DMS114 treated with DMSO at 0.1 percent for 48 hours (cell line): Measurements from ENCODE around the gene CRYBG1.
"Not testable (repeated sequence)": the region's sequence is repeated elsewhere in the genome, so short reads cannot be mapped to it uniquely, and the experiment has no call there.

Experiments
- DNase-seq: peaks from one replicate; lab custom pipeline; 2025; ENCODE audit not compliant: unreplicated experiment; lab: John Stamatoyannopoulos, UW

CRYBG1 gene

DNA sequence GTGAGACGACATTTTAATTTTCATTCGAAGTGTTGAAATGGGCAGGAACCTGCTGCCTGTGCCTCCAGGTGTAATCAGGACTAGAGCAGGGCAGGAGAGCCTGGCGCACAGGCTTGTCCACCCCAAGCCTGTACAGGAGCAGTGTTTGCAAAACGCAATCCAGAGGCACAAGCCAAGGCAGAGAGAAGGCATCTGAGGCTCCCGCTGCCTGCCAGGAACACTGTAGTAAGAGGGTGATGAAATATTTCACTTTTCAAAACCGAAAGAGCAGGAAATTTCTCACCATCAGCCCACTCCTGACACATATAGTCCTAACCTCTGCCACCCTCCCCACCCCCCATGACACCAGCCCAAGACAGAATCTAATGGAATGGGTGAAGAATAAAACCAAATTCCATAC lies 136.3 kb downstream of the CRYBG1 start:
- DNase-seq, result no peak

DNA sequence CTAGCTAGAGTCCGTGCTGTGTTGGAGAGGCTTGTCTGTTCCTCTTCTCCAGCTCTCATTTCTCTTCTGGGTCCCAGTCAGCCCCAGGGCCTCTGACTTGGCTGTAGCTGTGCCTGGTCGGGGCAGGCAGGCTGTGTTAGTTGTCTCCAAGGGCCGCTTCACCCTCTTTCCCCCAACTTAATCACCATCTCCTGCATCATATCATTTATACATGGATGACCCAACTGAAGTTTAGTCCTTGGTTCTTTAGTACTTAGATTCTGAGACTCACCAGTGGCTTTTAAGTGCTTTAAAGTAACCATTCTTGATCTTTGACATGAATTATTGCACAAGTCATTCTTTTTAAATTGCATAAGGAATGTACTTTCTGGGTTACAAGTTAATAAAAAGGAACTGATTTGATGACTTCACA lies 141.4 kb downstream of the CRYBG1 start:
- DNase-seq, result no peak

DNA sequence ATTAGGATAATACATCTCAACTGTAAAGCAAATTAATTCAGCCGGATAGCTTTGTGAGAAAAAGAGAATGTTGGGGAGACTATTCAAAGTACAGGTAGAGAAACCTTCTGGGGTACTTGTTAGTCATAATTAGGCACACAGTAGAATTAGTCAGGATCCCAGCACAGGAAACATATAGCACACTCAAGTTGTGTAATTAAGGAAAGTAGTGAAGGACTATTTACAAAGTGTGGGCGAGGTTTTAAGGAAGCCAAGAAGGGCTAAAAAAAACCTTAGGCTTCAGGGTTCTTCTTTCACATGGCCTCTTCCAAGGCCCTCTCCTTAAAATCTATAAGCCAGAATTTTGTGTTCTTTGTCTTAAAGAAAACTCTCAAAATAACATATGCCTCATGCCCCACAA lies 142.0 kb downstream of the CRYBG1 start:
- DNase-seq, result no peak

GRCh38 chr6:106508277-106508676 lies 147.8 kb downstream of the CRYBG1 start:
- no peak for DNase-seq

- DNase-seq, result no peak
Measured at GRCh38 chr6:106508834-106509233, 148.3 kb downstream of the CRYBG1 start.

- no peak for DNase-seq
Measured at GRCh38 chr6:106509420-106510089, 149.0 kb downstream of the CRYBG1 start.

DNA sequence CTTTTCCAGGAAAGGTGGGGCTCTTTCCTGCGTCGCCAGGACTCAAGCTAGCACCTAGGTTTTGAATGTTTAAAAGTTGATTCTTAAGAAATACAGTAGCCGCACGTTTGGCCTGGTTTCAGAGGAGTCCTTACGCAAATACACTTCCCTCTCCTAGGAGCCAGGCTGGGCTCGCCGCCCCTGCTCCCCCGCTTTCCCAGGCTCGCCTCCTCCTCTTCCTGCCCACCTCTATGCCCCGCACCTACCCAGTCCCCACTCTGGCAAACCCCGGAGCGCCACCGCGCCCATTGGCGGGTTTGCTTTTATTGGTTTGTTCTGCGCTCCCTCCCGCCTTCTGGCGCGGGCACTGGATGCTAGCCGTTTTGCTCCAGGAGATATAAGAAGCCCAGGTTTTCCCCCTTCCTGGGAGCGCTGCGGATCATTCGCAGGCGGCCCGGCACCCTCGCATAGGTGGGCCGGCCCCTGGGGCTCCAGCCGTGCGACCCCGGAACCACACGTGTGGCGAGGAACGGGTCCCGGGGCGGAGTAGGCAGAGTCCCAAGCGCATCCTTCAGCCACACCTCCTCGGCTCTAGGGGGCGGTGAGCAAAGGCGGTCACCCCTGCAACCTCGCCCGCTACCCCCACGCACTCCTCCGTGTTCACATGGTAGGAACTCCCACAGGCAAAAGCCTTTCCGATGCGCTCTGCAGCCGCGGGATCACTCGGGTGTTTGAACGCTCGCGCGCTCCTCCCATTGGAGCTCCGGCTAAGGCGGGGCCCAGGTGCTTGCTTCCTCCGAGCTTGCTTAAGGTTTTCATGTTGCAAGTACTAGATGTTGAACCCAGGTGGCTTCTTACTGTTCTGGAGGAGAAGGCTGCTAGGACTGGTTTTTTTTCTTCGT lies 149.8 kb downstream of the CRYBG1 start:
- peak; percentile 23 for DNase-seq

- no peak for DNase-seq
Measured at GRCh38 chr6:106511288-106512047, 151.0 kb downstream of the CRYBG1 start.

DNA sequence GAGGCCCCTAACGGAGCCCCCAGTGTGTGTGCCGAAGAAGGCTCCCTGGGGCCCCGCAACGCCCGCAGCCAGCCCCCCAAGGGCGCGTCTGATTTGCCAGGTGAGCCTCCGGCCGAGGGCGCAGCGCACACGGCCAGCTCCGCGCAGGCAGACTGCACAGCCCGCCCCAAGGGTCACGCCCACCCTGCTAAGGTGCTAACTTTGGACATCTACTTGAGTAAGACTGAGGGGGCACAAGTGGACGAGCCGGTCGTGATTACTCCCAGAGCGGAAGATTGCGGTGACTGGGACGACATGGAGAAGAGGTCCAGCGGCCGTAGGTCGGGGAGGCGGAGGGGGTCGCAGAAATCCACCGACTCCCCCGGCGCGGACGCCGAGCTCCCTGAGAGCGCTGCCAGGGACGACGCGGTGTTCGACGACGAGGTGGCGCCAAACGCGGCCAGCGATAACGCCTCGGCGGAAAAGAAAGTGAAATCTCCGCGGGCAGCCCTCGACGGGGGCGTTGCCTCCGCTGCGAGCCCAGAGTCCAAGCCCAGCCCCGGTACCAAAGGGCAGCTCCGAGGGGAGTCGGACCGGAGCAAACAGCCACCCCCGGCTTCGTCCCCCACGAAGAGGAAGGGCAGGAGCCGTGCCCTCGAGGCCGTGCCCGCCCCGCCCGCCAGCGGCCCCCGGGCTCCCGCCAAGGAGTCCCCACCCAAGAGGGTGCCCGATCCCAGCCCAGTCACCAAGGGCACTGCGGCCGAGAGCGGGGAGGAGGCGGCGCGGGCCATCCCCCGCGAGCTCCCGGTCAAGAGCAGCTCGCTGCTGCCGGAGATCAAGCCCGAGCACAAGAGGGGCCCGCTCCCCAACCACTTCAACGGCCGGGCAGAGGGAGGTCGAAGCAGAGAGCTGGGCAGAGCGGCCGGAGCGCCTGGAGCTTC lies 151.8 kb downstream of the CRYBG1 start:
- DNase-seq, result no peak

DNA sequence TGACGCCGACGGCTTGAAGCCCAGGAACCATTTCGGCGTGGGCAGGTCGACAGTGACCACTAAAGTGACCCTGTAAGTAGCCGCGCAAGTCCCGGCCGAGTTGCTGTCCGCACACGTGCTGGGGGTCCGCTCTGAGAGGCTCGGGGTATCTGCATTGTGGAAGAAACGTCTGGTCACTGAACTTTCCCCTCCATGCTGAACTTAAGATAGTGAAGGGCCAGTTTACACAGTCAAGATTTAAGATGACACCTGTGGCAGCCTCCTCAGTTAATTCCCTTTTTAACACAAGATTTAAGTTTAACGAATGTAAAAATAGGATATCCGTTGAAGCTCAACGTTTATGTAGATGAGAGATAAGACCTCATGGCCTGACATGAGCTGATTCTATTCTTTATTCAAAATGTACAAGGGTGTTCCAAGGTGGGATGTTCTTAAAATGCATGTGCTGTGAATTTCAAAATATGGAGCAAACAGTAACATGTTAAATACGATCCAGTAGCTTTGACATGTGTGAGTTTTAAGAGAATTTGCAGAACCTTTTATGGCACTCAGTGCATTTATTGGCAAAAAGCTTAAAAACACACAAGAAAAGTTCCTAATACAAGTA lies 152.6 kb downstream of the CRYBG1 start:
- no peak for DNase-seq

GRCh38 chr6:106513808-106514582 lies 153.5 kb downstream of the CRYBG1 start:
- DNase-seq, result no peak

DNA sequence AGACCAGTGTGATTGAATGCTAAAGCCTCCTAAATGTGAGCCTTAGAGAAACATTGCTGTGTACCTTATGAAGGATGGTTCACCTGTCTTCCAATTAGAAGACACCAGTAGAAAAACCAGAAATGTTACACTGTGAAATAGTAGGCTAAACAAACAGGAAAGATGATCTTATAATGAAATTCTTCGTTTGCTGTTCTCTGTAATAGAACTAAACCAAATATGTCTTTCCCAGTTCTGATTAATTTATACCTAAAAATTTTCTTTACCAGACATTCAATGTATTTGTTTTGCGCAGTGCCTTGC lies 154.0 kb downstream of the CRYBG1 start:
- no peak for DNase-seq

GRCh38 chr6:106515582-106515981 lies 155.1 kb downstream of the CRYBG1 start:
- DNase-seq, result not testable (repeated sequence)

DNA sequence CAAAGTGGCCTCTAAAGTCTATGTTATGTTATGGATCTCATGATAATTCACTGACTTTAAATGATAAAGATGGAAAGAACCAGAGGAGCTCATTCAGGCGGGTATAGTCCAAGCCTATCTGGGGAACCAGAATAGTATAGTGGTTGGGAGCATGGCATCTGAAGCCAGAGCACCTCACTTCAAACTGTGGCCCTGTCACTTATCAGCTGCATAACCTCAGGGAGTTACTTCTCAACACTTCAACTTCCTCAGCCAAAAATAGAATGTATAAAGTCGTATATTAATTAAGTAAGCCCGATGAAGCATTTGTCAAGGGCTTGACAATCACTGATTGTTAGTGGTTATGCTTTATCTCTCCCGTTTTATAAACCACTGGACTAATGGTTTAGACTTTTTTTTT lies 156.1 kb downstream of the CRYBG1 start:
- DNase-seq, result no peak

DNA sequence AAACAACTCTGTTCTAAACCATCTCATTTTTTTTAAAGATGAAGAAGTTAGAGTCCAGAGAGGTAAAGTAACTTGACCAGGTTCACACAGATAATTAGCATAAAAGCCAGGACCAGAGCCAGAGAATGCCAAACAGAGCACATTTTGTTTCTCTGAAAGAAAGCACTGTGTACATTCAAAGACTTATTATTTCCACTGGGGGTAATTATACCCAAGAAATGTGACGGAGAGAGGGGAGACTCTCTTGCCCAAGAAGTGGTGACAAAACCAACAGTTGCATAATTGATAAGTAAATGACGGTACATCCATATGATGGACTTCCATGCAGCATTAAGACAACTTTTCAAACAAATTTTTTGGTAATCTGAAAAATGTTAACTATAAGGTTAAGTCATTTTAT lies 157.2 kb downstream of the CRYBG1 start:
- DNase-seq, result no peak

GRCh38 chr6:106518748-106519147 lies 158.2 kb downstream of the CRYBG1 start:
- DNase-seq, result no peak

DNA sequence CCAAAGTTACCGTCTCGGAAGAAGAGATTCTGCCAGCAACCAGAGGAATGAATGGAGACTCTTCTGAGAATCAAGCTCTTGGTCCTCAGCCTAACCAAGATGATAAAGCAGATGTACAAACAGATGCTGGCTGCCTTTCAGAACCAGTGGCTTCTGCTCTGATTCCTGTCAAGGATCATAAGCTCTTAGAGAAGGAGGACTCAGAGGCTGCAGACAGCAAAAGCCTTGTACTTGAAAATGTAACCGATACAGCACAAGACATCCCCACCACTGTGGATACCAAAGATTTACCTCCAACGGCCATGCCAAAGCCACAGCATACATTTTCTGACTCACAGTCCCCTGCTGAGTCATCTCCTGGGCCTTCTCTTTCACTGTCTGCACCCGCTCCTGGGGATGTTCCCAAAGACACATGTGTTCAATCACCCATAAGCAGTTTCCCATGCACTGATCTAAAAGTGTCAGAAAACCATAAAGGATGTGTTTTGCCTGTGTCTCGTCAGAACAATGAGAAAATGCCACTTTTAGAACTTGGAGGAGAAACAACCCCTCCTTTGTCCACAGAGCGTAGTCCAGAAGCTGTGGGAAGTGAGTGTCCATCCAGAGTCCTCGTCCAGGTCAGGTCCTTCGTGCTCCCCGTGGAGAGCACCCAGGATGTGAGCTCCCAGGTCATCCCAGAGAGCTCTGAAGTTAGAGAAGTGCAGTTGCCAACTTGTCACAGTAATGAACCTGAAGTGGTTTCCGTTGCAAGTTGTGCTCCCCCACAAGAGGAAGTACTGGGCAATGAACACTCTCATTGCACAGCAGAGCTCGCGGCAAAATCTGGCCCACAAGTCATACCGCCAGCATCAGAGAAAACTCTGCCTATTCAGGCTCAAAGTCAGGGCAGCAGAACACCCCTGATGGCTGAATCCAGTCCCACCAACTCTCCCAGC lies 159.2 kb downstream of the CRYBG1 start:
- no peak for DNase-seq

GRCh38 chr6:106520711-106521401 lies 160.3 kb downstream of the CRYBG1 start:
- DNase-seq, result no peak
